GM23248 (cell line): ENCODE results near the gene ING1.

ENCODE experiments used
- EZH2 ChIP-seq: fragments of 200-600 bp; sonication (generic); IDR thresholded peaks from 2 replicates; pipeline ENCODE4 v1.6.1; 2018; ENCODE audit warnings: antibody characterized with exemption, mild to moderate bottlenecking; ENCODE audit not compliant: insufficient read depth, poor library complexity, severe bottlenecking
- EZH2phosphoT487 ChIP-seq: fragments of 200-600 bp; sonication (generic); IDR thresholded peaks from 2 replicates; pipeline ENCODE4 v1.6.1; 2018; ENCODE audit warnings: antibody characterized with exemption, moderate library complexity, mild to moderate bottlenecking, low read depth; ENCODE audit not compliant: insufficient read depth

DNA sequence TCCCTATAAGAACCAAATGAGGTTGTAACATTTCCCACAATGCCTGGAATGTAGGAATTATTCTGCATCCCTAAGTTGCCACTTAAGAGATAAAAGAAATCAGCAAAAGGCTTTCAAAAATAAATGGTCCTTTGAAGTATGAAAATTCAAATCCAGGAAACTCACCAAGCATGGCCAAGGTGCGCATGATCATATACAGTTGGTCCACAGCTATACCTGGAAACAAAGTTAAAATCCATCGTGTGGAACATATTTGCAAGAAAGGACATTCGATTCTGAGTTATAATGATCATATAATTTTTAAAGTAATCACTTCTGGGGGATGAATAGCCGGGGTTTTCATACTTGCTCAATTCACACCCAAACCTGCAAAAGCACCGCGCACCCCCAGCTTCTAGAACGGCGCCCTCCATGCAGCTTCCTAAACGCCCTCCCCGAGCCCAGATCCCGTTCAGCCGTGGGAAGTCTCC is 8.1 kb upstream of the ING1 start:
- no peak for TF ChIP-seq EZH2
- TF ChIP-seq EZH2phosphoT487 = no peak
